ENCODE measurements around the gene CACNG7. TPM values are rescaled to one million over a fixed set of nuclear protein-coding genes. Genes with fewer than 3 reads are reported as not detected.

CACNG7 gene
- total RNA-seq, 1 experiment from 2014 or later, result 3.8 TPM

DNA sequence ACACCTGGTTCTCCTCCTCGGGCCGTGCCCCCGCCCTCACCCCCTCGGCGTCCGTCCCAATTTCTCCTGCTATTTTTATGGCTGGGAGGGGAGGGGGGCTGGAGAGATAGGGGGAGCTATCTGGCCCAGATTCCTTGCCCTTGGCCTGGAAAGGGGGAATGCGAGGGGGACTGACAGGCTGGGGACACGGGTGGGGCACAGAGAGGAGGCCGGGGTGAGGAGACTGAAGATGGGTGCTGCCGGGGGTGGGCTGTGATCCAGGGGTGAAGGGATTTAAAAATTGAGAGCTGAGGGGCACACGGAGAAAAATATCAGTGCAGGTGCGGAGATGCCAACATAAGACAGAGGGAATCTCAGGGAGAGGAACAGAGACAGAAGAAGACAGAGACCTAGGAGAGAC, 24.8 kb upstream of the CACNG7 start:
- peak; percentile 39 for DNase-seq
- Histone ChIP-seq H3K4me3 (ENCODE audit: insufficient read depth, low read depth, low read length) (no peak overlapping the region), H3K27me3 (ENCODE audit: control insufficient read depth, insufficient read depth, low read length) (peaks cover 26% of the 10 kb centered on the region), H3K36me3 (replicated peaks; ENCODE audit: control insufficient read depth, insufficient read depth, low read length) (no peaks in the 10 kb centered on the region)

DNA sequence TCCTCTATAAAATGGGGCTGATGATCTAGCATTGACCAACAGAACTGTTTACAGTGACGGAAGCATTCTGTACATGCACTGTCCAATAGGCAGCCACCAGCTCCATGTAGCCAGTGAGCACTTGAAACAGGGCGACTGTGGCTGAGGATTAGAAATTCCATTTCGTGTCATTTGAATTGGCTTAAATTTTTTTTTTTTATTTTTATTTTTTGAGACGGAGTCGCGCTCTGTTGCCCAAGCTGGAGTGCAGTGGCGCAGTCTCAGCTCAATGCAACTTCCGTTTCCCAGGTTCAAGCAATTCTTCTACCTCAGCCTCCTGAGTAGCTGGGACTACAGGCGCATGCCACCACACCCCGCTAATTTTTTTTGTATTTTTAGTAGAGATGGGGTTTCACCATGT, 24.0 kb upstream of the CACNG7 start:
- H3K27me3 ChIP-seq (ENCODE audit: control insufficient read depth, insufficient read depth, low read length), result peaks cover 26% of the 10 kb centered on the region
- no peaks in the 10 kb centered on the region for H3K36me3 ChIP-seq (replicated peaks; ENCODE audit: control insufficient read depth, insufficient read depth, low read length)
- no peak overlapping the region for H3K4me3 ChIP-seq (ENCODE audit: insufficient read depth, low read depth, low read length)
- no peak for DNase-seq

DNA sequence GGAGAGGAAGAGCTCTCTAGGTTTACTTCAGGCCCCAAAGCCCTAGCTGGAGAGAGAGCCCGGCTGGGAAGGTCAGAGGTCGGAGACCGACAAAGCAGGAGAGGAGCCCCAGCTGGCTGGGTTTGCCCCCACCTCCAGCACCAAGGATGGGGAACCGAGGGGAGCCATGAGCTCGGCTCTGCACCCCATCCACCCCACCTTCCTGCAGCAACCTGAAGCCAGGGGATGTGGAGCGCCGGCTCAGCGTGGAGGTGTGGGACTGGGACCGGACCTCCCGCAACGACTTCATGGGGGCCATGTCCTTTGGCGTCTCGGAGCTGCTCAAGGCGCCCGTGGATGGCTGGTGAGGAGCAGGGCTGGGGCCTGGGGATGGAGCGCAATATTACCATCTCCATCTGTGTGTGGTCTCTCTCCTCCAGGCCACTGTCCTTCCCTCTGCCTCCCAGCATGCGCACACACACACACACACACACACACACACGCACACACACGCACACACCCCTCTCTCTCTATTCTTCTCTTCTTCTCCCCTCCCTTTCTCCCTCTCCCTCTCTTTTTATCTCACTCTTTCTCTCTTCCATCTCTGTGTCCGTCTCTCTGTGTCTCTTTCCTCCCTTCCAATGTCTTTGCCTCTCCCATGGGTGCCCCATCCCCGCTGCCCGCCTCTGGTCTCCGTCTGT, 16.6 kb upstream of the CACNG7 start:
- peaks cover 2% of the 10 kb centered on the region for H3K27me3 ChIP-seq (ENCODE audit: control insufficient read depth, insufficient read depth, low read length)
- H3K4me3 ChIP-seq (ENCODE audit: insufficient read depth, low read depth, low read length), result no peak overlapping the region
- no peaks in the 10 kb centered on the region for H3K36me3 ChIP-seq (replicated peaks; ENCODE audit: control insufficient read depth, insufficient read depth, low read length)
- peak; percentile 37 for DNase-seq

DNA sequence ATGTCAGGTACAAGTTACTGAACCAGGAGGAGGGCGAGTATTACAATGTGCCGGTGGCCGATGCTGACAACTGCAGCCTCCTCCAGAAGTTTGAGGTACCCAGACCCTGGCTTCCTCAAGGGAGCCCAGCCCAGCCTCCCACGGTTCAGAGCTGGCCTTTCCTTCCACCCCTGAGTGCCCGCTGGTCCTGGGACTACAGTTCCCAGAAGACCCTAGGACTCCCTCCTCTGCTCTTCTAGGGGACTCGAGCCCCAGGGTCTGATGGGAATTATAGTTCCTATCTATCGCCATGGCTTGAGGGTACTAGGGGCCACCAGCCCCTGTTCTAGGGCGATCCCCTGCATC, 16.1 kb upstream of the CACNG7 start:
- Histone ChIP-seq H3K4me3 (ENCODE audit: insufficient read depth, low read depth, low read length) (no peak overlapping the region), H3K27me3 (ENCODE audit: control insufficient read depth, insufficient read depth, low read length) (peaks cover 7% of the 10 kb centered on the region), H3K36me3 (replicated peaks; ENCODE audit: control insufficient read depth, insufficient read depth, low read length) (no peaks in the 10 kb centered on the region)
- peak; percentile 87 for DNase-seq

DNA sequence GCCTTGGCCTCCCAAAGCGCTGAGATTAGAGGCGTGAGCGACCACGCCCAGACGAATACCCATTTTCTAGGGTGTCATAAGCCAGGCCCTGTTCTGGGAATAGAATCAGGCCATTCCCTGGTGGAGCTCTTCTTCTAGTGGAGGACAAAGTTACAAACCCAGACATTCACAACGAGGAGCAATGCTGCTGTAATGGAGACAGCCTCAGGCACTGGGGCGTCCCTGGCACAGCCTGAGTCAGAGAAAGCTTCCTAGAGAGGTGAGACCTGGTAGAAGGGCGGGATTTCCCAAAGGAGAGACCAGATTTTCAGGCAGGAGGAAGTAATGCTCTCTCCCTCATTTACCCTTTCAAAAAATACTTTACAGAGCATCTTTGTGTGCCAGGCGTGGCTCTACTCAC, 14.4 kb upstream of the CACNG7 start:
- Histone ChIP-seq H3K36me3 (replicated peaks; ENCODE audit: control insufficient read depth, insufficient read depth, low read length) (no peaks in the 10 kb centered on the region), H3K4me3 (ENCODE audit: insufficient read depth, low read depth, low read length) (no peak overlapping the region), H3K27me3 (ENCODE audit: control insufficient read depth, insufficient read depth, low read length) (peaks cover 10% of the 10 kb centered on the region)
- DNase-seq, result no peak

DNA sequence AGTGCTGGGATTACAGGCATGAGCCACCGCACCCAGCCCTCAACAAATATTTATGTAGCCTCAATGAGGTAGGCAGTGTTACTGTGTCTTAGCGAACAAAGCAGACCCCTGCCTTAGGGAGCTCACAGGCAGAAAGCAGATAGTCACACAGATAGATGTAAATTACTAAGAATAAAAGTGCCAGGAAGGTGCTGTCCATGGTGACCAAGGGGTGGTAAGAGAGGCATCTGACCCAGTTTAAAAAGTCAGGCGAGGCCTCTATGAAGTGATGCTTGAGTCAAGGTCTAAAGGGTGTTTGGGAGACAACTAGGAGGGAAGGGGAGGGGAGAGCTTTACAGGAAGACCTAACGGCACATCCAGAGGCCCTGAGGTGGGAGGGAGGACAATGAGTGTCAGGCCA, 12.4 kb upstream of the CACNG7 start:
- Histone ChIP-seq H3K27me3 (ENCODE audit: control insufficient read depth, insufficient read depth, low read length) (peaks cover 10% of the 10 kb centered on the region), H3K4me3 (ENCODE audit: insufficient read depth, low read depth, low read length) (no peak overlapping the region), H3K36me3 (replicated peaks; ENCODE audit: control insufficient read depth, insufficient read depth, low read length) (peaks cover 2% of the 10 kb centered on the region)
- peak; percentile 32 for DNase-seq

DNA sequence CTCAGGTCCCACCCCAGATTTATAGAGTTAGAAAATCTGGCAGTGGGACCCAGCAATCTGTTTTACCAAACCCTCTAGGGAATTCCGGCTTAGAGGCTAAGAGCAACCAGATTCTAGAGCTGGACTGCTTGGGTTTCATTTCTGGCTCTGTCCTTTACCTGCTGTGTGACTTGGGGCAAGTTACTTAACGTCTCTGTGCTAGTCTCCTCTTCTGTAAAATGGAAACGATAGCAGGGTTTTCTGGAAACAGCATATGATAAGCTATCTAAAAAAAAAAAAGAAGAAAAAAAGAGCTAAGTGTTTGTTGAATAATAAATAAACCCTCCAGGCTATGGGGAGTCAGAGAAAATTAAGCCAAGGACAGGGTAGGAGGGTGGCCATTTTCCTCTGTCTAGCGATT, 11.6 kb upstream of the CACNG7 start:
- no peak for DNase-seq
- Histone ChIP-seq H3K36me3 (replicated peaks; ENCODE audit: control insufficient read depth, insufficient read depth, low read length) (peaks cover 2% of the 10 kb centered on the region), H3K27me3 (ENCODE audit: control insufficient read depth, insufficient read depth, low read length) (peaks cover 10% of the 10 kb centered on the region), H3K4me3 (ENCODE audit: insufficient read depth, low read depth, low read length) (peak overlapping the region; percentile 54; the same call in 1 of the 2 replicates)

DNA sequence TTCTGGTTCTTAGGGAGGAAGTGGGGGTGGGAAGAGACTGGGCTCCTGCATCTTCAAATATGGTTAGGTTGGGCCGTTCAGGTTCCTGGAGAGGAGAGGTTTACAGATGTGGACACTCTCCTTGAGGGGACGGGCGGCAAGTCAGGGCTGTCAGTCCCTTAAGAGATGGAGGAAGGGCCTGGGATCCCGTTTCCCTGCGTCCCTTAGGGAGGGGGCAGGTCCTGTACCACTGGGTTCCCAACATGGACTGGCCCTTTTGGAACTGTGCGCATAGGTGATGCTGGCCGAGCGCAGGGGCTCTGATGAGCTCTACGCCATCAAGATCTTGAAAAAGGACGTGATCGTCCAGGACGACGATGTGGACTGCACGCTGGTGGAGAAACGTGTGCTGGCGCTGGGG, 10.9 kb upstream of the CACNG7 start:
- peak overlapping the region; percentile 54 for H3K4me3 ChIP-seq (ENCODE audit: insufficient read depth, low read depth, low read length)
- H3K27me3 ChIP-seq (ENCODE audit: control insufficient read depth, insufficient read depth, low read length), result peaks cover 10% of the 10 kb centered on the region
- H3K36me3 ChIP-seq (replicated peaks; ENCODE audit: control insufficient read depth, insufficient read depth, low read length), result peaks cover 2% of the 10 kb centered on the region
- DNase-seq, result no peak

DNA sequence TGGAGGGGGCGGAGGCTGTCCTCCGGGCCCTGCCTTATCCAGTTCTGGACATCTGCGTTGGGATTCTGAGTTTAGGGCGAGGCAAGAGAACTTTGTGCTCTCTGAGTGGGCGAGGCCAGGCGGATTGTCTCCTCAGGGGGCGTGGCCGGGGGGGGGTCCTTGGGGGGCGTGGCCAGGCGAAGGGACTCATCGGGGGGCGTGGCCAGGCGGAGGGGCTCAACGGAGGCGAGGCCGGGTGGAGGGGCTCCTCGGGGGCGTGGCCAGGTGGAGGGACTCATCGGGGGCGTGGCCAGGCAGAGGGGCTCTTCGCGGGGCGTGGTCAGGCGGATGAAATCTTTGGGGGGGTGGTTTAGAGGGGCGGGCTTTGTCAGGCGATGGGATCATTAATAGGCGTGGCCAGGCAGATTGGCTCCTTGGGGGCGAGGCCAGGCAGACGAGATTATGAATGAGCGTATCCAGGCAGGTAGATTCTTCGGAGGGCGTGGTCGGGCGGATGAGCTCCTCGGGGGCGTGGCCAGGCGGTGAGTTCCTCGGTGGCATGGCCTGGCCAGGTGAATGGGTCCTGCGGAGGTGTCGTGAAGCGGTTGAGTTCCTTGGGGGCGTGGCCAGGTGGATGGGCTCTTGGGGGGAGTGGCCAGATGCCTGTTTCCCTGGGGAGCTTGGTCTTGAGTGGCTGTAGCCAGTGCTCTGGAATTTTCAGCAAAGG, 10.3 kb upstream of the CACNG7 start:
- H3K4me3 ChIP-seq (ENCODE audit: insufficient read depth, low read depth, low read length), result peak overlapping the region; percentile 54
- peaks cover 2% of the 10 kb centered on the region for H3K36me3 ChIP-seq (replicated peaks; ENCODE audit: control insufficient read depth, insufficient read depth, low read length)
- DNase-seq, result peak; percentile 100
- peaks cover 10% of the 10 kb centered on the region for H3K27me3 ChIP-seq (ENCODE audit: control insufficient read depth, insufficient read depth, low read length)

DNA sequence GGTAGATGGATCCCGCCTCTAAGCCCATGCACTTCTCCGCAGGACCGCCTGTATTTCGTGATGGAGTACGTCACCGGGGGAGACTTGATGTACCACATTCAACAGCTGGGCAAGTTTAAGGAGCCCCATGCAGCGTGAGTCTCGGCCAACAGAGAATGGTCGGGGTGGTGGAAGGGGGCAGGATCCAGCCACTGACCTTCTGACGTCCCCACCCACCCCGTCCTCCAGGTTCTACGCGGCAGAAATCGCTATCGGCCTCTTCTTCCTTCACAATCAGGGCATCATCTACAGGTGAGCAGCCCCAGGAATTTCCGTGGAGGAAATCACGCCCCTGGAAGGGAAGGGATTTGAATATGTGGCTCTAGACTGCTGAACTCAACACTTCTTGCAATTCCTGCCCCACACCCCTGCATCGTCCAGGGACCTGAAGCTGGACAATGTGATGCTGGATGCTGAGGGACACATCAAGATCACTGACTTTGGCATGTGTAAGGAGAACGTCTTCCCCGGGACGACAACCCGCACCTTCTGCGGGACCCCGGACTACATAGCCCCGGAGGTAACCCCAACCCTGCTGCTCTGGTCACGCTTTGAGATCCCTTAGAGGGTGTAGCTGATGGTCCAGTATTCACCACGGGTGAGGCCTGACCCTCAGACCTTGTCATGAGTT, 8.8 kb upstream of the CACNG7 start:
- Histone ChIP-seq H3K27me3 (ENCODE audit: control insufficient read depth, insufficient read depth, low read length) (peaks cover 22% of the 10 kb centered on the region), H3K4me3 (ENCODE audit: insufficient read depth, low read depth, low read length) (no peak overlapping the region), H3K36me3 (replicated peaks; ENCODE audit: control insufficient read depth, insufficient read depth, low read length) (peaks cover 2% of the 10 kb centered on the region)
- DNase-seq, result no peak

DNA sequence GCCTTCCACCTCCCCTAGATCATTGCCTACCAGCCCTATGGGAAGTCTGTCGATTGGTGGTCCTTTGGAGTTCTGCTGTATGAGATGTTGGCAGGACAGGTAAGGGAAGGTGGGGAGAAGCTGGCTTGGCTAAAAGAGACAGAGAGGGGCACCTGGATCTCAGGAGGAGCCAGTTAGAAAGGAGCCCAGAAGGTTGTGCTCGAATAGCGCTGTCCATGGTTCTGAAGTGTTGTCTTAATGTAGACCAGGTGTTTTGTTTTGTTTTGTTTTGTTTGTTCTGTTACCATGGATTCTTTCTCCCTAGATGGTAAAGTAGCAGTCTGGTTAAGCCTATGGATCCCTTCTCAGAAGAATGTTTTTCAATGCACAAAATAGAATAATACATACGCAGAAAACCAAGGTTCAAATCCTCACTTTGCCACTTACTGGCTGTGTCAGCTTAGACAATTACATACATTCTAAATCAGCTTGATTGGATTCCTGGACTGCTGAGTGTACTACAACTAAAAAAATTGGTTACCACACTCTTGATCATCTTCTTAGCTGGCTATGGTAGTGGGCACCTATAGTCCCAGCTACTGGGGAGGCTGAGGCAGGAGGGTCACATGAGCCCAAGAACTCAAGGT, 5.9 kb upstream of the CACNG7 start:
- no peak overlapping the region for H3K4me3 ChIP-seq (ENCODE audit: insufficient read depth, low read depth, low read length)
- H3K27me3 ChIP-seq (ENCODE audit: control insufficient read depth, insufficient read depth, low read length), result peaks cover 38% of the 10 kb centered on the region
- DNase-seq, result peak; percentile 75
- H3K36me3 ChIP-seq (replicated peaks; ENCODE audit: control insufficient read depth, insufficient read depth, low read length), result peaks cover 2% of the 10 kb centered on the region

DNA sequence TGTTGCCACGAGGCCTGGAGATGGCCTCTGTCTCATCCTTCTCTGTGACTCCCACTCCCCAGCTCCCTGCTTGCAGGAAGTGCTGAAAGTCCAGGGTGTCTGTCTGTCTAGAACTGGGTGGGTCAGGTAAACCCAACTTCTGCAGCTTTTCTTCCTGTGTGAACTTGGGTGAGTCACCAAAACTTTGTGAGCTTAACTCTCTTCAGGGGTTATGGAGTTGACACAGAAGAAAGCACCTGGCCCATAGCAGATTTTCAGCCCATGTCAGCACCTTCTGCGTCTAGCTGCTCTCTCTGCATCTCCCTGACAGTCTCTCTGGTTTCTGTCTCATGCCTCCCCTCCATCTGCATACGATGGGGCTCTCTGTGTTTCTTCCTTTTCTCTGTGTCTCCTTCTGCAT, 4.2 kb upstream of the CACNG7 start:
- Histone ChIP-seq H3K4me3 (ENCODE audit: insufficient read depth, low read depth, low read length) (no peak overlapping the region), H3K36me3 (replicated peaks; ENCODE audit: control insufficient read depth, insufficient read depth, low read length) (peaks cover 2% of the 10 kb centered on the region), H3K27me3 (ENCODE audit: control insufficient read depth, insufficient read depth, low read length) (peaks cover 52% of the 10 kb centered on the region)
- DNase-seq, result no peak

DNA sequence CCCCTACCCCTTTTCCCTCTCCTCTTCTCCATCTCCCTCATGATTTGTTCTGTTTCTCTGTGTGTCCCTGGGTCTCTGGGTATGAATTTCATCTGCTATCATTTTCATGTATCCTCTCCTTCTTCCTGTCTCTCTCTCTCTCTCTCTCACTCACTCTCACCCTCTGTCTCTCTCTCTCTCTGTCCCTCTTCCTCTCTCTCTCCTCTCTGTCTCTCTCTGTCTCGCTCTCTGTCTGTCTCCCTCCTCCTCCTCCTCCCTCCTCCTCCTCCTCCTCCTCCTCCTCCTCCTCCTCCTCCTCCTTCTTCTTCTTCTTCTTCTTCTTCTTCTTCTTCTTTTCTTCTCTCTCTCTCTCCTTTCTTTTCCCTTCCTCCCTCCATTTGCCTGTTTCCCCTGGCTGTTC, 3.3 kb upstream of the CACNG7 start:
- Histone ChIP-seq H3K36me3 (replicated peaks; ENCODE audit: control insufficient read depth, insufficient read depth, low read length) (no peaks in the 10 kb centered on the region; the same call in 1 of the 2 replicates), H3K27me3 (ENCODE audit: control insufficient read depth, insufficient read depth, low read length) (peaks cover 61% of the 10 kb centered on the region), H3K4me3 (ENCODE audit: insufficient read depth, low read depth, low read length) (no peak overlapping the region)
- no peak for DNase-seq

DNA sequence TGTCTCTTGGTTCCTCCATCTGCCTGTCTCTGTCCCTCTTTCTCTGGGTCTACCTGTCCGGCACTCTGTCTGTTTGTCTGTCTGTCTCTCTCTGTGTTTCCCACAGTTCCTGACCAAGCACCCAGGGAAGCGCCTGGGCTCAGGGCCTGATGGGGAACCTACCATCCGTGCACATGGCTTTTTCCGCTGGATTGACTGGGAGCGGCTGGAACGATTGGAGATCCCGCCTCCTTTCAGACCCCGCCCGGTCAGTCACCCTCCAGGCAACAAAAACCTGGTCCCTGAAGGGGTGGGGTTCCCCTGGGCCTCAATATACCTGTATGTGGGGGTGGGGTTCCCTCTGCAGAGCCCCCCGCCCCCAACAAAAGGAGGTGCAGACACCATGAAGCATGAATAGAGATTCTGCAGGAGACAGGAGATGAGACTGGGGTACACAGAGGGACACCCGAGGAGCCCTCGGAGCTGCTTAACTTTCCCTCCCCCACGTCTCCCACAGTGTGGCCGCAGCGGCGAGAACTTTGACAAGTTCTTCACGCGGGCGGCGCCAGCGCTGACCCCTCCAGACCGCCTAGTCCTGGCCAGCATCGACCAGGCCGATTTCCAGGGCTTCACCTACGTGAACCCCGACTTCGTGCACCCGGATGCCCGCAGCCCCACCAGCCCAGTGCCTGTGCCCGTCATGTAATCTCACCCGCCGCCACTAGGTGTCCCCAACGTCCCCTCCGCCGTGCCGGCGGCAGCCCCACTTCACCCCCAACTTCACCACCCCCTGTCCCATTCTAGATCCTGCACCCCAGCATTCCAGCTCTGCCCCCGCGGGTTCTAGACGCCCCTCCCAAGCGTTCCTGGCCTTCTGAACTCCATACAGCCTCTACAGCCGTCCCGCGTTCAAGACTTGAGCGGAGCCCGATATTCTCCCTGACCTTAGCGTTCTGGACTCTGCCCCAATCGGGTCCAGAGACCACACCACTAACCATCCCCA, 2.6 kb upstream of the CACNG7 start:
- no peaks in the 10 kb centered on the region for H3K36me3 ChIP-seq (replicated peaks; ENCODE audit: control insufficient read depth, insufficient read depth, low read length)
- peak; percentile 92 for DNase-seq
- H3K4me3 ChIP-seq (ENCODE audit: insufficient read depth, low read depth, low read length), result peak overlapping the region; percentile 56
- peaks cover 68% of the 10 kb centered on the region for H3K27me3 ChIP-seq (ENCODE audit: control insufficient read depth, insufficient read depth, low read length)
